Activated T-cell treated with anti-CD3 and anti-CD28 coated beads, Interleukin-2, amount 50 U/mL, for 48 hours (primary cell): ENCODE data around the gene CDCA8.

Experiments
- DNase-seq, 2 experiments: peaks; one replicate each; pipeline ENCODE4 v3.0.0-alpha.2; 2020

Gene CDCA8

DNA sequence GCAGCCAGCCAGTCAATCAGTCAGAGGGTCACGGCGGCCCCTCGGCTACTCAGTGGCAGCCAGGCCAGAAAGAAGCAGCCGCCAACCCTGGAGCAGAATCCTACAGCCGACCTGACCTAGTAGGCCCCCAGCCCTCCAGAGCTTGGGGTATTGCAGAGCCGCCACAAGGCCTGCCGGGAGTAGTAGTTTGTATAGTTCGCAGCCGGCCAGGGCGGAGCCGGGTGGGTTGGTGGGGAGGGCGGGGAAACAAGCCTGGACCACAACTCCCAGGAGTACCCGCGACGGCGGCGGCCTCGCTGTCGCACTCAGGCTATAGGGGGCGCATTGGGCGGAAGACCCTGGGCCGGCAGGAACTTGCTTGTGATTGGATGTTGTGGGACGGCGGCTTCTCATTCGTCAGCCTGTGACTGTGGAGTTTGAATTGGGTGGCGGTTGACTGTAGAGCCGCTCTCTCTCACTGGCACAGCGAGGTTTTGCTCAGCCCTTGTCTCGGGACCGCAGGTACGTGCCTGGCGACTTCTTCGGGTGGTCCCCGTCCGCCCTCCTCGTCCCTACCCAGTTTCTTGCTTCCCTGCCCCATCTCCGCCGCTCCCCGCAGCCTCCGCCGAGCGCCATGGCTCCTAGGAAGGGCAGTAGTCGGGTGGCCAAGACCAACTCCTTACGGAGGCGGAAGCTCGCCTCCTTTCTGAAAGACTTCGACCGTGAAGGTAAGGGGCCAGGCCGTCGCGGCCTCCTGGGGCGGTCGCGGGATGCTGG lies at the start of gene CDCA8:
Gene CDCA8, plus strand, starts transcription at position 439 of the 756 bp plus-strand sequence. Its CDS starts 175 bp downstream, at position 614.
- peak; percentile 99 for DNase-seq

DNA sequence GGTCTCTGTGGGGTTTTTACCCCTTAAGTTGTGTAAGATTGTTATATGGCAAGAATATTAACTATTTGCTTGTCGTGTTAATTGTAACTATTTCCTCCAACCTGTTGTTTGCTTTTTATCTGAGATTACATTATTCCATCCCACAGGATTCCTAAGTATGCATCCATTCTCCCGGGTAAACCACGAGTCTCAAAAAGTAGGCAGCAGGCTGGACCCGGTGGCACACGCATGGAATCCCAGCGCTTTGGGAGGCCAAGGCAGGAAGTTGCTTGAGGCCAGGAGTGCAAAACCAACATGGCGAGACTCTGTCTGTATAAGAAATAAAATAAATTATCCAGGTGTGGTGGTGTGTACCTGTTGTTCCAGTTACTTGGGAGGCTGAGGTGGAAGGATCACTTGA lies 45.0 kb upstream of the CDCA8 start:
- DNase-seq: no peak

DNA sequence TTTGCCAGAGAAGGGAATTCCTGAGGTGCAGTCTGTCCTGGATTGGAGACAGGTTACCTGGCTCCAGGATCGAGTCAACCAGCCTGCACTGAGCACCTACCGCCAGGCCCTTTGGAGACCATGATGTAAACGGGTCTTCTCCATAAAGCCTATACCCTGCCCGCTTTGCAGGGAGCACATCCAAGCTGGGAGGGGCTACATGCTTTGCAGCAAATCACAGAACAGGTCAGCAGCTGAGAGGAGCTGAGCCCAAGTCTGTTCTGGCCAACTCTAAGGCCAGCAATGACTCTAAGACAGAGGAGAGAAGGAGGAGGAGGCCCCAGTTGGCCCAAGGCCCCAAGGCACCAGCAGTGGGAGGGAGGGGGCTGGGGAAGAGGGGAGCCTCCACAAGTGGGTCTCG lies 42.1 kb upstream of the CDCA8 start:
- no peak for DNase-seq

DNA sequence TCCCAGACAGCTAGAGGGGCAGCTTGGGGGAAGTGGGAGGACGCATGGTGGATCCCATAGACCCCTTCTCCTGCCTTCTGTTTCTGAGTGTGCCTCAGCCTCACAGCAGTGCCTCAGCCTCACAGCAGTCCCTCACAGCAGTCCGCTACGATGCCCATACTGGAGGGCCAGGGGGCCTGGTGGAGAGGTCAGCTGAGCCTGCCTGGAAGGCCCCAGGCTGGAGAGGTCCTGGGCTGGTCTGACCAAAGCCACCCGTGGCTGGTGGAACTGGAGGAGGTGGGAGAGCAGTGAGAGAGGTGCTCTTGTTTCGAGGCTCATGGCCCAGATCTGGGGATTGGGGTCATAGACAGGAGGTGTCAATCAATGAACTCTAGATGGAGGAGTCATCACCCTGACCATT lies 41.6 kb upstream of the CDCA8 start:
- no peak for DNase-seq

DNA sequence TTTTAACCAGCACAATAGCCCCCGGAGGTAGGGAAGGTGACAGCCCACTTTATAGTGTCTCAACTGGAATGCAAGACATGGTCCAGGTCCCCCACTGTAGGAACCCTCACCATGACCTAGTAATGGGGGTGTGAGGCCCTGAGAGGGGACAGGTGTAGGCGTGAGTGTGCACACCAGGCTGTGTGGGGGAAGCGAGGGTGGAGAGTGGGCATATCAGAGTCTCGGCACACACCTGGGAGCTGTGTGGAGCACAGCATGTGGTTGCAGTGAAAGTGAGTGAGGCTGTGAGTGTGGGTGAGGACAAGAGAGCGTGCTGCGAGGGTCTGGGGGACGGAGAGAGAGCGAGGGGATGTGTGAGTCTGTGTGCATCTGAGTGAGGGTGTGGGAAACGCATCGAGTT lies 40.5 kb upstream of the CDCA8 start:
- DNase-seq: no peak

DNA sequence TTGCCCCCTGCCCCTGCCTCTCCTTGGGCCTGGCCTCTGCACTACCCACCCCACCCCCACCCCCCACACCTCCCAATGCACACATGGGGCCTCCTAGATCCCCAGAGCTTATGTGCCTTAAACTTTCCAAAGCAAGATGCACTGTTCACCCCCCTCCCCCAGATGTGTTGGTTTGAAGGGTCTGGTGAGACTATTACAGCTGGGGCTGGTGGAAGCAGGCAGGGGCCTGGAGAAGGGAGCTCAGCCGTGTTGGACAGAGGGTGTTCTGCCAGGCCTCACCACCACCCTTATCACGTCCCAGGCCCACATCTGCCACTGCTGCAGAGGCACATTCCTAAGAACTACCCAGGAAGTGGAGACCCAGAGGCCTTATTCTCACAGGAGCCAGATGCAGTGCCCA lies 39.3 kb upstream of the CDCA8 start:
- no peak for DNase-seq

DNA sequence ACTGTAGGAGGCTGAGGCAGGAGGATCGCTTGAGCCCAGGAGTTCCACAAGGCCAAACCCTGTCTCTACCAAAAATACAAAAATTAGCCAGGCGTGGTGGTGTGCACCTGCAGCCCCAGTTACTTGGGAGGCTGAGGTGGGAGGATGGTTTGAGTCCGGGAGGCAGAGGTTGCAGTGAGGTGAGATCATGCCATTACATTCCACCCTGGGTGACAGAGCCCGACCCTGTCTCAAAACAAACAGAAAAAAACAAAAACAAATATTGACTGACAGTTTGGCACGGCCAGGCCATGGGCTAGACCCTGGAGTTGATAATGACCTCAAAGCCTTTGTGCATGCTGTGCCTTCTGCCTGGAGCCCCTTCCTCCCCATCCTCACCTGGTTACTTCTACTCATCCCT lies 38.4 kb upstream of the CDCA8 start:
- DNase-seq: no peak

DNA sequence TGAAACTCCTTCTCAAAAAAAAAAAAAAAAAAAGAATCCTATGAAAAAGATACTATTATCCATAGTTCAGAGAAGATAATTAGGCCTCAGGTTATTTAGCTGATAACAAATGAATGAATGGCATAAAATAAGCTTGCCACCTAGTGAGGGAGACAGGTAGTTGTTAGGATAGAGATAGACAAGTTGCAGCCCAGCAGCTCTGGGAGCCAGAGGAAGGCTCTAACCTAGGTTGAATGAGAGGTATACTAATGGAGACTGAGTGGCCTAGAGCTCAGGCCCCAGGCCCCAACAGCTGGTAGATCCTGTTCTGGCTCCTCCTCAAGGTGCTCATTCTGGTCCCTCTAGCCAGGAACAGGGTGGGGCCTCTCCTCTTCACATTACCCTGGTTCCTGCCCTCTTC lies 37.0 kb upstream of the CDCA8 start:
- no peak for DNase-seq

DNA sequence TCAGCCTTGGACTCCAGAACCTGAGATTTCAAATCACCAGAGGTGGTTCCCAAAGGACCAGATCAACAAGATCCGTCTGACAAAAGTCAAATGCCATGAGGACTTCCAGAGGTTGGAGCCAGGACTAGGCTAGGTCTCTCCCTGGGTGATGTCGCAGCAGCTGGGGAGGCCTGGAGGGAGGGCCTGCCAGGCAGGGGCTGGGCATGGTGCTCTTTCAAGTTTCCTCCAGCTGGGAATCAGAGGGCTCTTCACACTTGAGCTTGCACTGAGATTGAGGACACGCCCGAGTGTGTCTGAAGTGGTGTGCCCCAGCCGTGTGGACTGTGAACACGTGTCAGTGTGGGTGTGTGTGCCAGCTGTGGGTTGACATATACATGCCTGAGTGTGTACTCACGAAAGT lies 36.3 kb upstream of the CDCA8 start:
- DNase-seq: no peak

DNA sequence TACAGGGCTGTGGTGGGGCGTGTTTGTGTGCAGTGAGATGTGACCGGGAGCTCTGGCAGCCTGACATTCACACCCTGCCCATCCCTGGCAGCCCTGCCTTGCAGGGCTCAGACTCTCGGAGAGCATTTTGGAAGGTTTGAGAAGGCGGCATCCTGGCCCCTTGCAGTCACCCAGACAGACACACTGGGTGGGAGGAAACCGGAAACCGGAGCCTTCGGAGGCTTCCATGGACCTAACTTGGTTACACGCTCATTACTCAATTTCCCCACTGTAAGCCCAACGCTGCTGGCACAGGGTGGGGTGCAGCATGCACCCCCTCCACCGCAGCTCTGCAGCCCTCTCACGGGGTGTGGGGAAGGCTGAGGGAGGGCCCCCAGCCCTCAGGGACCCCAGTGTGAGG lies 35.4 kb upstream of the CDCA8 start:
- no peak for DNase-seq

DNA sequence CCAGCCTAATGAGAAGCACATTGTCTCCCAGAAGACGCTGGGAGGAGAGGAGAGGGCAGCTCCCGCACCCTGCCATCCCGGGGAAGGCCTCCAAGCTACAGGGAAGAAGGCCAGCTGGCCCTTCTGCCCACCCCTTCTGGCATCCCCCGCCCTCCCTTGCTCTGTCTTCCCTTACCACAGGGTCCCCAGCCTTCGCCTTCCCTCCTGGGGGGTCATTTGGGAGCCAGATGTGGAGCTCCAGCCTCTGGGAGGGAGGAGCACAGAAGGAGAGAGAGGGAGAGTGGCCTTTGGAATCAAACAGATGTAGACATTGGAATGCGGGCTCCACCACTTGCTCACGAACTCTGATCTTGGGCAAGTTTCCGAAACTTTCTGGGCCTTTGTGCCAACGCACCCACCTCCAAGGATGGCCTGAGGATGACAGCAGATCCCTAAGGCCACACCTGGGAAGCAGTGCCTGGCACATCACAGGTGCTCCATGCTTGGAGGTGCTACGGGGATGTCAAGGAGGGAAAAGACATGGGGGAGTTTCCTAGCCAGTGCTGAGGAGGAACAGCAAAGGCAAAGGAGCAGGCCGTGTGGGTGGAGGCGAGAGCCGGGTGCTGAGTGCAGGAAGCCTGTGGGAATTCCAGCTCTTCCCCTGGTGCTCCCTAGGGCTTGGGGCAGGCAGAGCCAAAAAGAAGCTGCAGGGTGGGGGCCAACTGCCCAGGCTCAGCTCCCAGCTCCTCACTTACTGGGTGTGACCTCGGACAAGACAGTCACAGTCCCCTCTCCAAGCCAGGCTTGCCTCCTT lies 34.5 kb upstream of the CDCA8 start:
- DNase-seq: no peak

DNA sequence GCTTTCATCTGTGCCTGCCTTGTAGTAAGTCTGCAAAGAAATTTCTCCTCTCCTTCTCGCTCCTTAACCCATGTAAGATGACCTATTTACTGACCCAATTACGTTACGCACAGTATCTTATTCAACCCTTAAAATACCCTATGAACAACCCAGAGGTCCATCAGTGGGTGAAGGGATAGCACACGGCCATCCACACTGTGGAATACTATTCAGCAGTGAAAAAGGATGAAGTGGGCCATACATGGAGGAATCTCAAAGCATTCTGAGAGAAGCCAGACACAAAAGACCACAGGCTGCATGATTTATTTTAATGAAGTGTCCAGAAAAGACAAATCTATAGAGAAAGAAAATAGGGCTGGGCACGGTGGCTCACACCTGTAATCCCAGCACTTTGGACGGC lies 33.8 kb upstream of the CDCA8 start:
- DNase-seq: no peak

DNA sequence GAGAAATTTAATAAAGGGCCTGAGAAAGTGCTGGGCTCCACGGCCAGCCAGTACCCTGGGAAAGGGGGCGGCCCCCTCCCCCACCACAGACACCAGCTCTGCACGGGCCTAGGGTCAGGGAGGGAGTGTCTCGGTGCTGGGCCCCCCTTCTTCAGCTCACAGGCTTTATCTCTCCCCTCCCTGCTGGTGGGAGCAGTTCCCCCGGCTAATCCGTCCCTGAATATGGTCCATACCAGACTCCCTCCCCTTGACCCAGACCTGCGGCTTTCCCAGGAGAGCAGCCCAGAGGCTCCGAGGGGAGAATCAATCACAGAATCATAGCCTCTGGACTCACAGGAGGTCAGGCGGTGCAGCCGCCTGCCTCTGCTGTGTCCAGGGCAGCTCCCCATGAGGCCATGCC lies 31.7 kb upstream of the CDCA8 start:
- no peak for DNase-seq

DNA sequence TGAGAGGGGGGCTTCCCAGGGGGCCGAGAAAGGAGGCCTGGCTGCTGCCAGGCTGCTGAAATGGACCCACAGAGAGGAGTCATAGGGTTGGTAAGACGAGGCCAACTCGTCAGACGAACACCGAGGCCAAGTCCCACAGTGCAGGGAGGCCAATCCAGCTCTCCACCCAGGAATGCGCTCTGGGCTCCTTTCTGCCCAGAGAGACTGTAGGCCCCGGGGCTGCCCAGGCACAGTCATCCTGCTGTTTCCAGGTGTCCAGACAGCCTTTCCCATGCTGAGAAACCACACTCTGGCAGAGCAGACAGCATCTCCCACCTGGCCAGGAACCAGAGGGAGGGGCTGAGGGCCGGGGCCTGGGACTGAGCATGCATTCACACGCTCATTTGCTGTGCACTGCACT lies 30.9 kb upstream of the CDCA8 start:
- DNase-seq: no peak

DNA sequence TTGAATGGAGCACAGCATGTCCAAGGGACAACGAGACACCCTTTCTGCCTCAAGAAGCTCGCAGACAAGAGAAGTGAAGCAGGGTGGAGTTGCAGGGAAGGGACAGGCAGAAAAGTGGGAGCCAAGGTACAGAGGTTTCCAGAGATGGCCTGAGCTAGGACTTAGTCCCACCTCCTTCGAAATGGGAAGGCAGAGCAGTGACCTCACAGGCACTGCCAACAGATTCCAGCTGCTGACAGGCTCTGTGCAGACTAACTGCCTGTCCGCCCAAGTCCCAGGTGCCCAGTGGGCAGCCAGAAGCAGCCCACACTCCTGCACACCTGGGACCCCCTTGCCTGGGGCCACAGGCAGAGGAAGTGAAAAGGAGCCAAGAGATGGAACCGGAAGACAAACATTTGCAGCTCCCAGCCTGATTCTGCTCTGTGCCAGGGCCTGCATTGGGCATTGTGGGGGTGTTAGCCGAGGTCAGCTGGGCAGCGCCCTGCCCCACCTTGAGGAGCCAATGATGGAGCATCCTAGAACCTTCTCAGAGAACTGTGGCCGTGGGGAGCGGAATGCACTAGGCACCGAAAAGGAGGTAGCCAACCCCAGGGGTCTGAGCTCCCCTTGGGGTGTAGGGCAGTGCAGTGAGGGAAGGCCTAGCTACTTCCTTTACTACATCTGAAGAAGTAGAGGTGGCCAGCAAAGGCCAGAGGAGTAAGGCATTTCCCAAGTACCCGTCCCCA lies 30.1 kb upstream of the CDCA8 start:
- no peak for DNase-seq

DNA sequence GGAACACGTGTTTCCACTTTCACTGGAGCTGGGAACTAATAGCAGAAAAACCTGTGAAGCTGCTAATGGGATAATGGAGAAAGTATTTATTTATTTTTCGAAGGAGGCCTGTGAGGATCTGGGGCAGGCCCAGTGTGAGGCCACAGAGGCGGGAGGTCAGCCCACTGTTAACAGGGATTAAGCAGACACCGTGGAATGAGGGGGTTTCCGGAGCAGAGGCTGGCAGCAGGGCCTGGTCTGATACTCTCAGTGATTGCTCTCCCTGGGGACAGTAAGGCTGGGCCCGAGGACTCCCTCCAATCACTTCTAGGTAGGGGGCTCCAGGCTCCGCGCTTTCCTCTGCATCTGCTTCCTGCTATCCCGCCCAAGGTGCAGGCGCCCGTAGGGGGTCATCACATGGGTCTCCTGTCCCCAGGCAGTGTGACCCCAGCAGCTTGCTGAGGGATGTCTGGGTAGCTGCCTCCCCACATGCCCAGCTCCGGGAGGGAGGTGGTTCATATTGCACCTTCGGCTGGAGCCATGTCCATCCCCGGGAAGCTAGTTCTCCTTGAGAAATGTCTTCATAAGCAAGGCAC lies 28.8 kb upstream of the CDCA8 start:
- DNase-seq: no peak

DNA sequence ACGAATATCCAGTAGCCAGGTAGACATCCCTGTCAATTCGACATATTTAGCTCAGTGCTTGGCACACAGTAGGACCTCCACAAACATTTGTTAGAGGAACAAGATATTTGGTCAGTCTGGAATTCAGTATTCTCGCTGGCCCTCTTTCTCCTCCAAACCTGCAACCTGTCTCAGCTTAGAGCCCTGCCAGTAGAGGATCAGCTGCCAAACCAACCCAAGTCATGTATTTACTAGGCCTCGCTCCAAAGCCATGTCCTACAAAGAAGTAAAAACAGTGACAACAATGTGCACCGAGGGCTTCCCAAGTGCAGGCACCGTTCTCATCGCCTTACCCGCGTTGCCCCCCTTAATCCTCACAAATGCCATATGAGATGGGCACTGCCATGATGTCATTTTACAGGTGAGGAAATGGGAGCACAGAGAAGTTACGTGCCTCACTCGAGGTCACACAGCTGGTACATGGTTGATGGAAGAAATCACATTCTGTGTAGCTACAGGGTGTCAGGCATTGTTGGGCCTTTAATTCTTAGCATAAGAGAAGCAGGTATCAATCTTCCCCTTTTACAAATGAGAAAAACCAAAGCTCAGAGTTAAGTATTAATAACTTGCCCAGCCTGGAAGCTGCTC lies 26.0 kb upstream of the CDCA8 start:
- no peak for DNase-seq

DNA sequence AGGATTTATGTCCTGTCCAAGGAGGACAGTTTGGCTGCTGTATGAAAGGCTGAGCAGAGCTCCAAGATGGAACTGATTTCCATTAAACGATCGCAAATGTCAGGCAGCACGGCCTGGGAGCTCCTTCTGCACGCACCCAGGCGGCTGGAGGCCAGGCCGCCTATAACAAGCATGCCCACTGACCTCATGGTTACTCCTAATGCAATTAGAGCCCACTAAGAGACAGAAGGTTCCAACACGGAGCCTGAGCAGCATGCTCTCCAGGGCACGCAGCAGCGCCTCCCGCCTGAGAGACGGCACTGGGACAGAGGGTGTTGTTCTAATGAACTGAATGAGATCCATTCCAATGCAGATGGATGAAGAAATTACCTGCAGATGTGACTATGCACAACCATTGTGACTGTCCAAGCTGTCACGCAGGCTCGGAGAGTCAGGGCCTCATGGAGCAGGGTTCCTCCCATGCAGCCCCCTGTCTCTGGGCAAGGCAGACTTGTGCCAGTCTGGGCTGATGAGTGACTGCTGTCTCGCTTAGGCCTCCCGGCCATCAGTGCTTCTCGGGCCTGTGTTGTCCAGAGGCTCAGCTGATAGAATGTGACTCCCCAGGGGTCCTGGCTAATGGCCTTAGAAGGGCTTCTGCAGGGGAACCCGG lies 25.2 kb upstream of the CDCA8 start:
- no peak for DNase-seq

DNA sequence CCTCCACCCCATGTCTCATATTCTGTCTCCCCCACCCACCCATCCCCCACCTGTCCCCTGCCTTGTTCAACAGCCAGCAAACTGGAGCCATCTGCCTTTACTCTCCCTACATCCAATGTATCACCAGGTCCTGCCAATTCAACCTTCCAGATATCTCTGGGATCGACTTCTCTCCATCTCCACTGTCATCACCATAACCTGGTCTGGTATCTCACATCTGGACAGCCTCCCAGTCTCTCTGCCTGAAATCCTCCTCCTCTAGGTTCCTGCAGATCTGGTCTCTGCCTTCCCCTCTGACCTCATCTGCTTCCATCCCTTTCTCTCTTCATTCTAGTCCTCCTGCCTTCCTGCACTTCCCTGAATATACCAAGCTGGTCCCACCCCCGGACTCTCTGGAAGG lies 22.2 kb upstream of the CDCA8 start:
- no peak for DNase-seq

DNA sequence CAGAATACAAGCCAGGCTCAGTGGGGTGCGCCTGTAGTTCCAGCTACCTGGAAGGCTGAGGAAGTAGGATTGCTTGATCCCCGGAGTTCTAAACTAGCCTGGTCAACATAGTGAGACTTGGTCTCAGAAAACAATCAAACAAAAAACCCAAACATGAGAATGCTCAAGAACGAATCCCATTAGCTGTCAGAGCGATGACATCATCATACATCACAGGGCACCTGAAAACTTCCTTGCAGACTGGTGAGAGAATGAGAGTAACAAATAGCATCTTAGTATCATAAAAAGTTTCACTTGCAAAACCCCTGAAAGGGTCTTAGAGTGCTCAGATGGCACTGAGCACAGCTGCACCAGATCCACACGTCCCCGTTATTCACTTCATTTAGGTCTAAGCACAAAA lies 21.1 kb upstream of the CDCA8 start:
- no peak for DNase-seq

DNA sequence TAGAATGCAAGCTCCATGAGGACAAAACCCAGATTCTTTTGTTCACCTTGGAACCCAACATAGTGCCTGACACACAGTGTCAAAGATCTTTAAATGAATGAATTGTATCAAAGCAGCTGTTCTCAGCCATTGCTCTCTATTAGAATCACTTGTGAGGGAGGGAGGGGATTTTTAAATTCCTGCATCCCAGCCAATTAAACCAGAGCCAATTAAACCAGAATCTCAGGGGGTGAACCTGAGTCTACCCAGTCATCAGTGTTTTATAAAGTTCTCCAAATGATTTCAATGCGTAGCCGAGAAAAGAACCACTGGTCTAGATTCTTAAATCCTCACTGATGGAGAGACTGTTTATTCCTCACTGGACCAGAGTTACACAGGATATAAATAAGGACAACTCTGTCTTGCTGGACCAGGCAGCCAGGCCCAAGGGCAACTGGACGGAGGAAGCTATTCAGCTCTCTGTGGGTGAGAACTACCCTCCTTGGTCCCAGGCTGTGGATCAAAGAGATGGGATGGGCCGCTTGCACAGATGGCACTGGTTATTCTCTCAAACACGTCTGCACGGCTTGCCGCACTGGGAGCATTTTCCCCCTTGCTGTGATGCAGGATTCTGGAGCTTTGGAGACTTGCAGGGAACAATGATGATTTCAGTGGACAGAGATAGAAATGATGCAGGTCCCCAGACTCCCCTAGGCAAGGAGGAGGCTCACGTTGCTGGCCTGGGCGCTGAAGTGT lies 20.0 kb upstream of the CDCA8 start:
- DNase-seq: no peak

DNA sequence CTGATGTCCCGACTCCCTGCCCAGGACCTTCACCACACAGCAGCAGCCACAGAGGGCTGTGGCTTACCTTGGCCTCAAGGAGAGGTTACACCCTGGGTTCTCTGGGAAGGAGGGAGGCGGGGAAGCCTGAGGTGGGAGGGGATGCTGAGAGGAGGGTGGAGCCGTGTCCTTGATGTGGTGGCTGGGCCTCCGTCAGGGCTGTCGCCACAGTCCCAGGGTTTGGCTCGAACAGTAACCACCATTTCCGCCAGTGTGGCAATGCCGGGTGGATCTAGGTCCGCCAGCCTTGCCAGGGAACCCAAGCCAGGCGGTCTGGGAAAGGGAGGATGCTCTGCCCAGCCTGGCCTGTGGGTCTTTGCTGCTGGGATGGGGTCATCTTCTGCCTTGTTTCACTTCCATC lies 18.4 kb upstream of the CDCA8 start:
- DNase-seq: peak; percentile 59 to 69
